K562 (cell line): ENCODE measurements around the gene NMT1. TPM values are rescaled to one million over a fixed set of nuclear protein-coding genes. Genes with fewer than 3 reads are reported as not detected.

Source experiments
- ARHGAP35 ChIP-seq: fragments of 450-650 bp; IDR thresholded peaks from 2 replicates; pipeline ENCODE4 v1.6.1; 2018; ENCODE audit not compliant: partially characterized antibody
- ARID3B ChIP-seq: fragments of 250-450 bp; sonication (Bioruptor Pico); IDR thresholded peaks from 2 replicates; pipeline ENCODE4 v1.4.0; 2020; ENCODE audit warnings: borderline replicate concordance
- CAMTA2 ChIP-seq: fragments of 250-450 bp; sonication (Bioruptor Pico); conservative IDR thresholded peaks from 2 replicates; pipeline ENCODE4 v1.5.1; 2022
- CBFA2T2 ChIP-seq: fragments of 450-650 bp; conservative IDR thresholded peaks from 2 replicates; pipeline ENCODE4 v1.6.1; 2017; ENCODE audit warnings: mild to moderate bottlenecking
- CHD4 ChIP-seq: fragments of 200-600 bp; sonication (generic); IDR thresholded peaks from 3 replicates; pipeline ENCODE4 v1.6.1; 2012; ENCODE audit warnings: low read depth, mild to moderate bottlenecking, mixed read lengths, low read length, inconsistent platforms; ENCODE audit not compliant: insufficient read depth, insufficient replicate concordance, poor library complexity, severe bottlenecking
- ETV1 ChIP-seq: fragments of 450-650 bp; conservative IDR thresholded peaks from 2 replicates; pipeline ENCODE4 v1.6.1; 2016; ENCODE audit warnings: missing genetic modification characterization, control low read depth, low read depth, missing compliant biosample characterization
- FOXA3 ChIP-seq, 2 experiments: fragments of 450-650 bp in 1 of 2; sonication (generic) in 1 of 2; formaldehyde crosslinking; IDR thresholded peaks in 1 of 2; conservative IDR thresholded peaks in 1 of 2; 2 replicates each; pipeline versions ENCODE4 v1.4.0 to v1.8.0; 2020 to 2022; ENCODE audit warnings: mild to moderate bottlenecking in 2 of 2, missing genetic modification reagents in 1 of 2
- KHSRP ChIP-seq: fragments of 450-650 bp; IDR thresholded peaks from 2 replicates; pipeline ENCODE4 v1.6.1; 2017
- MCM5 ChIP-seq: fragments of 450-650 bp; IDR thresholded peaks from 2 replicates; pipeline ENCODE4 v1.6.1; 2016; ENCODE audit warnings: low read depth
- NFE2L1 ChIP-seq: fragments of 450-650 bp; IDR thresholded peaks from 2 replicates; pipeline ENCODE4 v1.6.1; 2016; ENCODE audit warnings: missing genetic modification characterization, low read depth, mild to moderate bottlenecking, missing compliant biosample characterization, moderate library complexity, borderline replicate concordance
- PCBP1 ChIP-seq: fragments of 200-400 bp; formaldehyde crosslinking; IDR thresholded peaks from 2 replicates; pipeline ENCODE4 v1.6.1; 2018; ENCODE audit warnings: mild to moderate bottlenecking, low read depth, low read length; ENCODE audit not compliant: poor library complexity, severe bottlenecking
- POLR2AphosphoS2 ChIP-seq: IDR thresholded peaks from 2 replicates; pipeline ENCODE4 v1.6.1; 2012; ENCODE audit warnings: low read length, improper control_type of control experiment
- POLR2B ChIP-seq: fragments of 450-650 bp; IDR thresholded peaks from 2 replicates; pipeline ENCODE4 v1.6.1; 2018; ENCODE audit warnings: low read depth; ENCODE audit not compliant: partially characterized antibody
- RBM39 ChIP-seq: fragments of 200-400 bp; formaldehyde crosslinking; optimal IDR thresholded peaks from 2 replicates; pipeline ENCODE3; 2018; ENCODE audit warnings: low read depth, low read length
- STAT5B ChIP-seq: fragments of 250-450 bp; sonication (Bioruptor Pico); IDR thresholded peaks from 2 replicates; pipeline ENCODE4 v1.8.0; 2021; ENCODE audit warnings: mild to moderate bottlenecking, inconsistent platforms
- TEAD4 ChIP-seq, 2 experiments: sonication (generic) in 1 of 2; formaldehyde crosslinking in 1 of 2; IDR thresholded peaks; 2 replicates each; pipeline versions ENCODE4 v1.6.1 to v1.8.0; 2012 to 2022; ENCODE audit warnings: borderline replicate concordance in 1 of 2, inconsistent platforms in 1 of 2, low read length in 1 of 2, mild to moderate bottlenecking in 1 of 2, missing genetic modification reagents in 1 of 2
- TGIF2 ChIP-seq: sonication (generic); formaldehyde crosslinking; IDR thresholded peaks from 2 replicates; pipeline ENCODE4 v1.8.1; 2022; ENCODE audit warnings: mild to moderate bottlenecking, missing genetic modification reagents, moderate library complexity
- THAP12 ChIP-seq: fragments of 250-450 bp; sonication (Bioruptor Pico); IDR thresholded peaks from 2 replicates; pipeline ENCODE4 v1.9.0; 2021; ENCODE audit warnings: mild to moderate bottlenecking, inconsistent platforms
- XRCC3 ChIP-seq: fragments of 450-650 bp; IDR thresholded peaks from 2 replicates; pipeline ENCODE4 v1.6.1; 2017; ENCODE audit warnings: mild to moderate bottlenecking, moderate library complexity
- ZNF3 ChIP-seq: fragments of 250-450 bp; sonication (Bioruptor Pico); IDR thresholded peaks from 2 replicates; pipeline ENCODE4 v1.5.0; 2021; ENCODE audit warnings: mild to moderate bottlenecking, moderate library complexity
- ZNF57 ChIP-seq: fragments of 450-650 bp; formaldehyde crosslinking; IDR thresholded peaks from 2 replicates; pipeline ENCODE4 v1.4.0; 2020; ENCODE audit warnings: mild to moderate bottlenecking, moderate library complexity
- ZNF583 ChIP-seq: fragments of 250-450 bp; sonication (Bioruptor Pico); IDR thresholded peaks from 2 replicates; pipeline ENCODE4 v1.4.0; 2020
- ZNF717 ChIP-seq: fragments of 250-450 bp; sonication (Bioruptor Pico); IDR thresholded peaks from 2 replicates; pipeline ENCODE4 v1.5.0; 2021
- polyA plus RNA-seq, 8 experiments: library from polyadenylated mRNA; depleted of rRNA in 4 of 8; stranded (reverse) in 5 of 8; unstranded in 3 of 8; fragments of >200 nt; fragmentation: Nextera tagmentation in 2 of 8; fragmentation: Illumina TruSeq in 1 of 8; extraction: Ambion mirVana in 2 of 8; extraction: Trizol in 1 of 8; gene quantifications; 2 replicates each; pipeline versions ENCODE4 v1.2.1 to v1.2.3, GENCODE V29; 2011 to 2014; ENCODE audit warnings: inconsistent platforms in 1 of 8, missing spikeins in 1 of 8
- total RNA-seq, 7 experiments: library from RNA; depleted of rRNA in 6 of 7; stranded (reverse); fragments of >200 nt in 6 of 7; fragmentation: Illumina TruSeq in 2 of 7; extraction: Trizol in 2 of 7; gene quantifications; 2 replicates each; pipeline versions ENCODE4 v1.2.1 to v1.2.3, GENCODE V29; 2011 to 2021; ENCODE audit warnings: low replicate concordance in 1 of 7
- TF ChIP-seq, protein P1 (sequence below): fragments of 250-450 bp; sonication (Bioruptor Pico); IDR thresholded peaks from 2 replicates; pipeline ENCODE4 v1.5.0; 2021

Gene NMT1
- total and polyA plus RNA-seq, 9 of the 15 experiments (the other 6 are each of a cell fraction or from before 2014, with no cell fraction given) = 86.7 to 569 (median 213) TPM

GRCh38 chr17:45063198-45063597, 2.1 kb downstream of the NMT1 start (continued):
- TF ChIP-seq NFE2L1 (tag) = no peak
- no peak for TF ChIP-seq POLR2B
- TF ChIP-seq CAMTA2 (CRISPR knock-in tag) = no peak
- no peak for TF ChIP-seq ZNF583 (CRISPR knock-in tag)
- no peak for TF ChIP-seq XRCC3
- TF ChIP-seq FOXA3 (CRISPR knock-in tag; conservative IDR thresholded peaks at IDR 0.05 in 1 of 2, IDR thresholded peaks at IDR 0.05 in 1 of 2) = no peak
- TF ChIP-seq MCM5 = no peak
- no peak for TF ChIP-seq CBFA2T2
- no peak for TF ChIP-seq CHD4
- no peak; the same call in 1 of the 2 replicates for TF ChIP-seq ETV1
- no peak for TF ChIP-seq ARHGAP35
- TF ChIP-seq ZNF57 = no peak
- TF ChIP-seq, protein P1, sequence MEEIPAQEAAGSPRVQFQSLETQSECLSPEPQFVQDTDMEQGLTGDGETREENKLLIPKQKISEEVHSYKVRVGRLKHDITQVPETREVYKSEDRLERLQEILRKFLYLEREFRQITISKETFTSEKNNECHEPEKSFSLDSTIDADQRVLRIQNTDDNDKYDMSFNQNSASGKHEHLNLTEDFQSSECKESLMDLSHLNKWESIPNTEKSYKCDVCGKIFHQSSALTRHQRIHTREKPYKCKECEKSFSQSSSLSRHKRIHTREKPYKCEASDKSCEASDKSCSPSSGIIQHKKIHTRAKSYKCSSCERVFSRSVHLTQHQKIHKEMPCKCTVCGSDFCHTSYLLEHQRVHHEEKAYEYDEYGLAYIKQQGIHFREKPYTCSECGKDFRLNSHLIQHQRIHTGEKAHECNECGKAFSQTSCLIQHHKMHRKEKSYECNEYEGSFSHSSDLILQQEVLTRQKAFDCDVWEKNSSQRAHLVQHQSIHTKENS (CRISPR knock-in tag) = no peak
- TF ChIP-seq TGIF2 (CRISPR knock-in tag) = no peak
- TF ChIP-seq KHSRP = no peak
- no peak for TF ChIP-seq ZNF717 (CRISPR knock-in tag)
- no peak for TF ChIP-seq STAT5B (CRISPR knock-in tag)
- no peak for TF ChIP-seq ARID3B (CRISPR knock-in tag)
- TF ChIP-seq PCBP1 = no peak
- no peak for TF ChIP-seq POLR2AphosphoS2
- no peak for TF ChIP-seq THAP12 (CRISPR knock-in tag)
- TF ChIP-seq ZNF3 (CRISPR knock-in tag) = no peak
- TF ChIP-seq RBM39 = no peak
- peak; percentile 22; the same call in 1 of the 2 replicates for TF ChIP-seq TEAD4 (IDR thresholded peaks at IDR 0.05; ENCODE audit: low read length)
- no peak for TF ChIP-seq TEAD4 (CRISPR knock-in tag; IDR thresholded peaks at IDR 0.05; ENCODE audit: borderline replicate concordance)
